ENCODE data around the gene MRPL30. TPM values are rescaled to one million over a fixed set of nuclear protein-coding genes. Genes with fewer than 3 reads are reported as not detected.

The MRPL30 gene
- total and polyA plus RNA-seq, 2 donors (not counting 3 experiments of a cell fraction or from before 2014, with no cell fraction given): 14.7 to 28.4 TPM

GRCh38 chr2:99156891-99157290 lies 24.1 kb upstream of the MRPL30 start:
- H3K9me3 ChIP-seq (replicated peaks; ENCODE audit: control insufficient read depth, insufficient read depth, low read length): no peaks in the 10 kb centered on the region
- no peak overlapping the region for H3K4me3 ChIP-seq (replicated peaks in 1 of 3; ENCODE audit: insufficient read depth in 1 of 3, low read depth in 1 of 3, low read length in 3 of 3)
- CTCF ChIA-PET: interaction anchor here (1.1 kb wide), 1 partner anchor 34 kb away, joined by 3 read pairs; no protein-coding TSS in a partner anchor
- H3K9ac ChIP-seq (replicated peaks; ENCODE audit: extremely low read depth, insufficient read depth, low read length): no peak overlapping the region
- peaks cover 10% of the 10 kb centered on the region for H3K4me1 ChIP-seq (ENCODE audit: control insufficient read depth, extremely low read depth, insufficient read depth, low read length)
- peaks cover 2% of the 10 kb centered on the region for H3K79me2 ChIP-seq (ENCODE audit: control insufficient read depth, insufficient read depth, low read length)
- POLR2A ChIA-PET: no interaction called here
- intact Hi-C loops (cut with micrococcal nuclease): no loop called here
- H3K27me3 ChIP-seq (ENCODE audit: control insufficient read depth in 2 of 2, insufficient read depth in 2 of 2, low read length in 2 of 2): no peaks in the 10 kb centered on the region
- BruUV-seq (replicated peaks): no TSS peak
- FAIRE-seq (no peak), DNase-seq (ENCODE audit: low read depth, low spot score) (no peak)
- H3K9me1 ChIP-seq (replicated peaks; ENCODE audit: control insufficient read depth, extremely low read depth, insufficient read depth, low read length): no peaks in the 10 kb centered on the region
- H2AFZ ChIP-seq (ENCODE audit: low read depth, low read length): no peak overlapping the region
- H3K36me3 ChIP-seq (ENCODE audit: control insufficient read depth in 2 of 2, extremely low read depth in 1 of 2, insufficient read depth in 2 of 2, low read length in 2 of 2): no peaks in the 10 kb centered on the region
- TF ChIP-seq FOS (IDR thresholded peaks at IDR 0.05; ENCODE audit: borderline replicate concordance, insufficient read depth, low read length) (no peak), POLR2A (IDR thresholded peaks at IDR 0.05; ENCODE audit: low read depth, low read length) (no peak), EZH2 (IDR thresholded peaks at IDR 0.05; ENCODE audit: borderline replicate concordance, low read depth, low read length, severe bottlenecking) (no peak), MYC (IDR thresholded peaks at IDR 0.05; ENCODE audit: low read depth, low read length) (no peak), JUN (IDR thresholded peaks at IDR 0.05; ENCODE audit: borderline replicate concordance, insufficient read depth, insufficient read length, low read depth) (no peak), GATA2 (IDR thresholded peaks at IDR 0.05; ENCODE audit: insufficient read depth, insufficient read length, low read depth, low read length) (no peak), POLR2AphosphoS5 (IDR thresholded peaks at IDR 0.05; ENCODE audit: insufficient read depth, low read depth, low read length) (no peak)
- TF ChIP-seq, protein P1, sequence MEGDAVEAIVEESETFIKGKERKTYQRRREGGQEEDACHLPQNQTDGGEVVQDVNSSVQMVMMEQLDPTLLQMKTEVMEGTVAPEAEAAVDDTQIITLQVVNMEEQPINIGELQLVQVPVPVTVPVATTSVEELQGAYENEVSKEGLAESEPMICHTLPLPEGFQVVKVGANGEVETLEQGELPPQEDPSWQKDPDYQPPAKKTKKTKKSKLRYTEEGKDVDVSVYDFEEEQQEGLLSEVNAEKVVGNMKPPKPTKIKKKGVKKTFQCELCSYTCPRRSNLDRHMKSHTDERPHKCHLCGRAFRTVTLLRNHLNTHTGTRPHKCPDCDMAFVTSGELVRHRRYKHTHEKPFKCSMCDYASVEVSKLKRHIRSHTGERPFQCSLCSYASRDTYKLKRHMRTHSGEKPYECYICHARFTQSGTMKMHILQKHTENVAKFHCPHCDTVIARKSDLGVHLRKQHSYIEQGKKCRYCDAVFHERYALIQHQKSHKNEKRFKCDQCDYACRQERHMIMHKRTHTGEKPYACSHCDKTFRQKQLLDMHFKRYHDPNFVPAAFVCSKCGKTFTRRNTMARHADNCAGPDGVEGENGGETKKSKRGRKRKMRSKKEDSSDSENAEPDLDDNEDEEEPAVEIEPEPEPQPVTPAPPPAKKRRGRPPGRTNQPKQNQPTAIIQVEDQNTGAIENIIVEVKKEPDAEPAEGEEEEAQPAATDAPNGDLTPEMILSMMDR (IDR thresholded peaks at IDR 0.05; ENCODE audit: extremely low read depth in 1 of 2, insufficient read depth in 1 of 2, low read depth in 1 of 2, low read length in 2 of 2): no peak
- TF ChIP-seq, protein P2, sequence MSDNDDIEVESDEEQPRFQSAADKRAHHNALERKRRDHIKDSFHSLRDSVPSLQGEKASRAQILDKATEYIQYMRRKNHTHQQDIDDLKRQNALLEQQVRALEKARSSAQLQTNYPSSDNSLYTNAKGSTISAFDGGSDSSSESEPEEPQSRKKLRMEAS (IDR thresholded peaks at IDR 0.05; ENCODE audit: insufficient read depth, insufficient read length): no peak
- H3K4me2 ChIP-seq (ENCODE audit: insufficient read depth, low read length): no peak overlapping the region
- no peak overlapping the region for H3K27ac ChIP-seq (ENCODE audit: insufficient read depth, low read depth, low read length)
- dilution Hi-C loops (cut with MboI; ENCODE audit: extremely low pct_ligation_motif_present, low sequenced_read_pairs): no loop called here
- H4K20me1 ChIP-seq (replicated peaks; ENCODE audit: control insufficient read depth, extremely low read depth, insufficient read depth, low read length): no peaks in the 10 kb centered on the region
